Lower lobe of right lung (tissue), 2 donors: Measurements from ENCODE around the gene RARA. TPM values are rescaled to one million over a fixed set of nuclear protein-coding genes. Genes with fewer than 3 reads are reported as not detected.

Source experiments
- ATAC-seq, 2 donors: fragments of 200-7000 bp; cut with Tn5 transposase; one replicate each; pipeline ENCODE4 v1.9.1; 2020 to 2022; ENCODE audit warnings: mild to moderate bottlenecking in 2 of 2, moderate library complexity in 2 of 2
- DNase-seq: peaks from one replicate; pipeline ENCODE4 v3.0.0-alpha.2; 2020
- H3K27ac ChIP-seq: fragments of 200-600 bp; one replicate; pipeline ENCODE4 v1.8.0; 2022
- H3K27me3 ChIP-seq: fragments of 200-600 bp; one replicate; pipeline ENCODE4 v1.8.0; 2022; ENCODE audit warnings: low read depth
- H3K36me3 ChIP-seq: fragments of 200-600 bp; one replicate; pipeline ENCODE4 v1.8.0; 2022; ENCODE audit warnings: mild to moderate bottlenecking
- H3K4me1 ChIP-seq: fragments of 200-600 bp; one replicate; pipeline ENCODE4 v1.8.0; 2022
- H3K4me3 ChIP-seq: fragments of 200-600 bp; one replicate; pipeline ENCODE4 v1.8.0; 2022; ENCODE audit warnings: mild to moderate bottlenecking
- H3K9me3 ChIP-seq: fragments of 200-600 bp; one replicate; pipeline ENCODE4 v1.8.0; 2022
- intact Hi-C: fragments of 100-400 bp; cut with DNase I; formaldehyde crosslinking; loops from one replicate; pipeline ENCODE4 v1.11.0; 2022
- total RNA-seq: library from RNA; stranded (reverse); fragmentation: NEBNext Ultra II Directional; extraction: Animal tissue kit (Norgen Biotek cat#: 25700); gene quantifications from one replicate; pipeline ENCODE4 v1.2.1, GENCODE V29; 2021
- TF ChIP-seq, protein P1 (sequence below): fragments of 200-600 bp; IDR thresholded peaks from one replicate; pipeline ENCODE4 v1.8.0; 2022; ENCODE audit warnings: antibody characterized with exemption, mild to moderate bottlenecking
- donor health status: DM: no; HTN: yes; CAD: no; lungs with severe emphysema.

RARA gene
- total RNA-seq, 1 donor from 2014 or later = 82.6 TPM

DNA sequence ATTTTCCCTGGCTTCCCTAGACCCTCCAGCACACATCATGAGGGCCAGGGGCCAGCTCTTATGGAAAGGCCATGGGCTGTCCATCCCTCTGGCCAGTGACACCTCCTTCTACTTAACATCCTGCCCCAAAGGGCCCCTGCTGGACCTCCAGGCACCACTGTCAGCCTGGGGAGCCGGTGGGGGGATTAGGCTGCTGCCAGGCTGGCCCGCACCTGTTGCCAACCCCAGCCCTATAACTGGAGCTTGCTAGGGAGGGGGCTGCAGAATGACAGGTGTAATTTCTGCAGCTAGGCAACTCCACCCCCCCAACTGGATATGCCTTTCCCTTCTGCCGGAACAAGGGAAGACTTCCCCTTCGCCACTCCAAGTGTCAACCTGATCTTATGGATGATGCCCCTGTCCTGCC, 12.5 kb downstream of the RARA start:
- DNase-seq (no peak), ATAC-seq (no peak)
- intact Hi-C loops = no loop called here
- Histone ChIP-seq H3K9me3 (no peaks in the 10 kb centered on the region), H3K27me3 (no peaks in the 10 kb centered on the region), H3K36me3 (no peaks in the 10 kb centered on the region), H3K4me1 (peaks cover 89% of the 10 kb centered on the region), H3K4me3 (peak overlapping the region; percentile 99), H3K27ac (peak overlapping the region; percentile 96)
- TF ChIP-seq, protein P1, sequence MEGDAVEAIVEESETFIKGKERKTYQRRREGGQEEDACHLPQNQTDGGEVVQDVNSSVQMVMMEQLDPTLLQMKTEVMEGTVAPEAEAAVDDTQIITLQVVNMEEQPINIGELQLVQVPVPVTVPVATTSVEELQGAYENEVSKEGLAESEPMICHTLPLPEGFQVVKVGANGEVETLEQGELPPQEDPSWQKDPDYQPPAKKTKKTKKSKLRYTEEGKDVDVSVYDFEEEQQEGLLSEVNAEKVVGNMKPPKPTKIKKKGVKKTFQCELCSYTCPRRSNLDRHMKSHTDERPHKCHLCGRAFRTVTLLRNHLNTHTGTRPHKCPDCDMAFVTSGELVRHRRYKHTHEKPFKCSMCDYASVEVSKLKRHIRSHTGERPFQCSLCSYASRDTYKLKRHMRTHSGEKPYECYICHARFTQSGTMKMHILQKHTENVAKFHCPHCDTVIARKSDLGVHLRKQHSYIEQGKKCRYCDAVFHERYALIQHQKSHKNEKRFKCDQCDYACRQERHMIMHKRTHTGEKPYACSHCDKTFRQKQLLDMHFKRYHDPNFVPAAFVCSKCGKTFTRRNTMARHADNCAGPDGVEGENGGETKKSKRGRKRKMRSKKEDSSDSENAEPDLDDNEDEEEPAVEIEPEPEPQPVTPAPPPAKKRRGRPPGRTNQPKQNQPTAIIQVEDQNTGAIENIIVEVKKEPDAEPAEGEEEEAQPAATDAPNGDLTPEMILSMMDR = no peak

DNA sequence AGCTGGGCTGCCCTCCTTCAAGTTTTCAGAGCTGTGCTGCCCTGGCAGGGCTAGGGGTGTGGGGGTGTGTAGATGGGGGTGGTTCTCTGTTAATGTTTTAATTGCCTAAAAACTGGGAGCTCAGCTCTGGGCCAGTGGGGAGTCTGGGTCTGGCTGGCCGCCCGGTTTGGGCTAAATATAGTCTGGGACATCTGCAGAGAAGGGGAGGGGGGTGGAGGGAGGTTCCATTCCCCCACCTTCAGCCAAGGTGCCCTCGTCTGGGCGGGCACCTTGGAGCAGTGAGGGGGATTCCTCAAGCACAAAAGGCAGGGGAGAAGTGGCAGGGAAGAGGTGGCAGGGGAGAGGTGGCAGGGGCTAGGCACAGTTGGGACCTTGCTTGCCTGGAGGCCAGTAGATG, 13.0 kb downstream of the RARA start:
- Histone ChIP-seq H3K36me3 (no peaks in the 10 kb centered on the region), H3K4me3 (peak overlapping the region; percentile 99), H3K9me3 (no peaks in the 10 kb centered on the region), H3K27me3 (no peaks in the 10 kb centered on the region), H3K4me1 (peaks cover 89% of the 10 kb centered on the region), H3K27ac (peak overlapping the region; percentile 96)
- ATAC-seq (no peak), DNase-seq (no peak)
- intact Hi-C loops = no loop called here
- TF ChIP-seq, protein P1 = no peak

DNA sequence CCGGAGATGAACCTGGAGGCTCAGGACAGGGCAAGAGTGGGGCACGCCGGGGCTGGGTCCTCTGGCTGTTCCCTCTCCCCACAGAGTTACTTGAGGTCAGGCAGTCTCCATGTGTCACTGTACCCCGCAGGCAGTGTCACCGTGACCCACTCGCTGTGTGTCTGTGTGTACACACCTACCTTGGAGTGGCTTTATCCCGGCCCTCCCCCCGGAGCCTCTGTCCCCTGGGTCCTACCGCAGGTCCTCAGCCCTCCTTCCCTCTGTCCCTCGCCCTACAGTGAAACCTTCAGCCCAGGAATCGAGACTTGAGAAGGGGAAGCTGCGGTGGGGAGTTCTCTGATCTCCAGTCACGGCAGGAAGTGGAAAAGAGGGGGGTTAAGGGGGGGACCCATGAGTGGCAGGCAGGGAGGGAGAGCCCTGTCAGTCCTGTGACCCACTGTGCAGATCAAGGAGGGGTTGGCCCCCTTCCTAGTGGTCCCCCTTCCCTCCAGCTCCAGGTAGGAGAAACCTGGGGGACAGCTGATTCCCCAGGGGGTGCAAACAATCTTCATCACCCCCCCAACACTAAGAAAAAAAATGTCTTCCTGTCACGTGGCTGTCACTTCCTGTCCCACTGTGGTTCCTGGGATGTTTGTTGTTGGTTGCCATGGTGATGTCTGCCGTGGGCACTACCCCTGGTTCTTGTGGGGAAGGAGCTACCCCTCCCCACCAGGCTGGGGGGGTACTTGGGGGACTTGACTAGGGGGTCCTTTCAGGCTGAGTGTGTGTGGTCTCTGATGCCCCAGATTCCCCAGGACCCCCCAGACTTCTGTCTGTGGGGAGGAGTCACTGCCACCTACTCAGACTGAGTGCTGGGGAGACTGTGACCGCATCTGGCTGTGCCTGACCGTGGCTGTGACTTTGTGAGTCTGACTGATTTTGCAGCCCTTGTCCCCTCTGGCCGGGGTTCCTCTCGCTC, 13.7 kb downstream of the RARA start:
- DNase-seq (peak; percentile 93), ATAC-seq (peak; percentile 56 to 75)
- Histone ChIP-seq H3K9me3 (no peaks in the 10 kb centered on the region), H3K4me3 (peak overlapping the region; percentile 99), H3K27me3 (no peaks in the 10 kb centered on the region), H3K27ac (peak overlapping the region; percentile 96), H3K4me1 (peaks cover 89% of the 10 kb centered on the region), H3K36me3 (no peaks in the 10 kb centered on the region)
- intact Hi-C loops = no loop called here
- TF ChIP-seq, protein P1 = no peak

DNA sequence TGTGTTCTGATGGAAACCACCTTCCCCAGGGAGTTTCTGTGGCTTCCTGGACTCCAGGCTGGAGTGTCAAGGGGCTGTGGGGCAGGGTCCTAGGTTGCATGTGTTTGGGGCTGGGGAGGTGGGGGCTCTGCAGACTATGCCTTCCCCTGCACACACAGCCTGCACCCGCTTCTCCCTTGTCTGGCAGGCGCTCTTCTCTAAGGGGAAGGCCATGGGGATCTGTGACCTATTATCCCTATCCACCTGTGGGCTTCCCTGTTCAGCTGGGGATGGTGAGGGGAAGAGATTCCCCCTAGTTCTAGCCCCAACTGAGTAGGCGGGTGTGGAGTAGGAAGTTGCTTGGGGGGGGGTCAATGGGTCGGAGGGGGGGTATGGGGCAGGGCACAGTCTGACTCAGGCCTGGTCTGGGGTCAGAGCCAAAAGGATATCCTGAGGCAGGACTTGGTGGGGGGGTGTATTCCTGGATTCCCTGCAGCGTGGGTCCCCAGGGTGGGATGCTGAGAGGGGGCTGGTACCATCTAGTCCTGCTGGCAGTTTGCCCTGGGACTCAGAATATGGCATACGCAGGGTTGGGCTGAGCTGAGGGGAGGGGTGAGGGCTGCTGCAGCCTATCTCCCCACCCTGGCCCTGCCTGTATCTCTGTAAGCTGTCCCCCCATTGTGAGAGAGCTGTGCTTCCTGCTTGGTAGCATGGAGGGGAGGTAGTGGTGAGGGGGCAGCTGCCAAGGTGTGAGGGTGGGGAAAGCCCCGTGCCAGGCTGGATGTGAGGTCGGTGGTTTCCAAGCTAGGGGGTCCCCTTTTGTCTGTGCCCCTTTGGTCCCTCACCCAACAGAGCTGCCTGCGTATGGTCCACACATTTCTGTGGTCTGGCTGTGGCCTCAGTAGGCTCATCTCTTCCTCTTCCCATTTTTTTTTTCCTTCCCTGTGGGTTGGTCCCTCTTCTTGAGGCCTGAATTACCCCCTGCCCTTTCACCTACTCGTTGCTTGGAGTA, 14.7 kb downstream of the RARA start:
- Histone ChIP-seq H3K36me3 (no peaks in the 10 kb centered on the region), H3K4me3 (peak overlapping the region; percentile 99), H3K4me1 (peaks cover 98% of the 10 kb centered on the region), H3K27me3 (no peaks in the 10 kb centered on the region), H3K27ac (peak overlapping the region; percentile 96), H3K9me3 (no peaks in the 10 kb centered on the region)
- DNase-seq (peak; percentile 76), ATAC-seq (peak; percentile 14 to 15)
- intact Hi-C loops = no loop called here
- TF ChIP-seq, protein P1 = no peak
